H9 (cell line): ENCODE data around the gene CDK6. TPM values are rescaled to one million over a fixed set of nuclear protein-coding genes. Genes with fewer than 3 reads are reported as not detected.

Experiments used
- DNase-seq: peaks from one replicate; pipeline ENCODE4 v3.0.0-alpha.2; 2017
- H2AFZ ChIP-seq: one replicate; pipeline ENCODE4 v1.6.1; 2013; ENCODE audit warnings: mild to moderate bottlenecking, low read length, control low read depth, moderate library complexity
- H2AK5ac ChIP-seq: 2 replicates; pipeline ENCODE4 v1.6.1; 2013; ENCODE audit warnings: low read length, control low read depth, mixed read lengths; ENCODE audit not compliant: insufficient read length
- H2BK120ac ChIP-seq: one replicate; pipeline ENCODE4 v1.6.1; 2013; ENCODE audit warnings: low read depth, mild to moderate bottlenecking, low read length, control low read depth, inconsistent platforms; ENCODE audit not compliant: poor library complexity, severe bottlenecking
- H2BK12ac ChIP-seq: 2 replicates; pipeline ENCODE4 v1.6.1; 2013; ENCODE audit warnings: low read length, control low read depth, mixed read lengths, low read depth; ENCODE audit not compliant: insufficient read length
- H2BK15ac ChIP-seq: 2 replicates; pipeline ENCODE4 v1.6.1; 2013; ENCODE audit warnings: low read depth, low read length, control low read depth
- H2BK20ac ChIP-seq: one replicate; pipeline ENCODE4 v1.6.1; 2013; ENCODE audit warnings: low read depth, mild to moderate bottlenecking, low read length, control low read depth, inconsistent platforms; ENCODE audit not compliant: poor library complexity, severe bottlenecking
- H2BK5ac ChIP-seq: 2 replicates; pipeline ENCODE4 v1.6.1; 2013; ENCODE audit warnings: low read length, control low read depth, mixed read lengths; ENCODE audit not compliant: insufficient read length
- H3K14ac ChIP-seq: 2 replicates; pipeline ENCODE4 v1.6.1; 2013; ENCODE audit warnings: low read length, control low read depth; ENCODE audit not compliant: insufficient read depth
- H3K18ac ChIP-seq: 2 replicates; pipeline ENCODE4 v1.6.1; 2013; ENCODE audit warnings: low read depth, mild to moderate bottlenecking, mixed read lengths, low read length, control low read depth; ENCODE audit not compliant: insufficient read length
- H3K23ac ChIP-seq: 2 replicates; pipeline ENCODE4 v1.6.1; 2013; ENCODE audit warnings: low read length, control low read depth, mixed read lengths, low read depth; ENCODE audit not compliant: insufficient read length
- H3K23me2 ChIP-seq: 2 replicates; pipeline ENCODE4 v1.6.1; 2013; ENCODE audit warnings: low read depth, mild to moderate bottlenecking, mixed read lengths, low read length, control low read depth; ENCODE audit not compliant: insufficient read length, poor library complexity, severe bottlenecking
- H3K27ac ChIP-seq: 2 replicates; pipeline ENCODE4 v1.5.1; 2013; ENCODE audit warnings: low read length, control low read depth, mixed read lengths, low read depth; ENCODE audit not compliant: insufficient read length
- H3K27me3 ChIP-seq: 2 replicates; pipeline ENCODE4 v1.6.1; 2013; ENCODE audit warnings: low read length, control low read depth, inconsistent platforms; ENCODE audit not compliant: insufficient read depth
- H3K4ac ChIP-seq: 2 replicates; pipeline ENCODE4 v1.6.1; 2013; ENCODE audit warnings: low read depth, mild to moderate bottlenecking, control low read depth, inconsistent platforms, low read length, moderate library complexity
- H3K4me1 ChIP-seq: 2 replicates; pipeline ENCODE4 v1.6.1; 2013; ENCODE audit warnings: low read length, control low read depth, inconsistent platforms; ENCODE audit not compliant: insufficient read depth
- H3K4me2 ChIP-seq: 2 replicates; pipeline ENCODE4 v1.6.1; 2013; ENCODE audit warnings: low read length, control low read depth, mixed read lengths; ENCODE audit not compliant: insufficient read length, insufficient read depth
- H3K56ac ChIP-seq: 2 replicates; pipeline ENCODE4 v1.6.1; 2013; ENCODE audit warnings: low read depth, mild to moderate bottlenecking, mixed read lengths, low read length, control low read depth; ENCODE audit not compliant: insufficient read length
- H3K79me1 ChIP-seq: 2 replicates; pipeline ENCODE4 v1.6.1; 2013; ENCODE audit warnings: low read depth, mild to moderate bottlenecking, moderate library complexity, low read length, control low read depth, inconsistent platforms; ENCODE audit not compliant: insufficient read depth, poor library complexity, severe bottlenecking
- H3K79me2 ChIP-seq: 2 replicates; pipeline ENCODE4 v1.6.1; 2013; ENCODE audit warnings: low read length, control low read depth, inconsistent platforms; ENCODE audit not compliant: insufficient read depth
- H3K9ac ChIP-seq: 2 replicates; pipeline ENCODE4 v1.6.1; 2013; ENCODE audit warnings: low read length, control low read depth, mixed read lengths; ENCODE audit not compliant: insufficient read length; ENCODE audit errors: extremely low read depth
- H3K9me3 ChIP-seq: one replicate; pipeline ENCODE4 v1.6.1; 2013; ENCODE audit warnings: low read depth, low read length, inconsistent platforms; ENCODE audit not compliant: control insufficient read depth
- H3T11ph ChIP-seq: one replicate; pipeline ENCODE4 v1.6.1; 2013; ENCODE audit warnings: mild to moderate bottlenecking, low read length, control low read depth, inconsistent platforms
- H4K20me1 ChIP-seq: one replicate; pipeline ENCODE4 v1.6.1; 2013; ENCODE audit not compliant: control insufficient read depth, insufficient read length, insufficient read depth
- H4K5ac ChIP-seq: 2 replicates; pipeline ENCODE4 v1.6.1; 2013; ENCODE audit warnings: low read depth, mild to moderate bottlenecking, mixed read lengths, low read length, control low read depth; ENCODE audit not compliant: insufficient read length
- H4K8ac ChIP-seq: replicated peaks from 2 replicates; pipeline ENCODE4 v1.6.1; 2013; ENCODE audit warnings: low read length, control low read depth, mixed read lengths, low read depth; ENCODE audit not compliant: insufficient read length
- H4K91ac ChIP-seq: 2 replicates; pipeline ENCODE4 v1.6.1; 2013; ENCODE audit warnings: low read depth, mild to moderate bottlenecking, moderate library complexity, mixed read lengths, low read length, control low read depth; ENCODE audit not compliant: insufficient read length
- H3K27ac Mint-ChIP-seq, 3 experiments: 2 replicates in 2 of 3; 3 replicates in 1 of 3; pipeline ENCODE4 v1.8.0; 2020 to 2021; ENCODE audit warnings: mixed read lengths in 3 of 3, mild to moderate bottlenecking in 1 of 3, moderate library complexity in 1 of 3
- H3K27me3 Mint-ChIP-seq: 2 replicates; pipeline ENCODE4 v1.8.0; 2021; ENCODE audit warnings: low read depth, mild to moderate bottlenecking, moderate library complexity, mixed read lengths
- H3K36me3 Mint-ChIP-seq, 3 experiments: 2 replicates in 2 of 3; 3 replicates in 1 of 3; pipeline ENCODE4 v1.8.0; 2020 to 2021; ENCODE audit warnings: low read depth in 3 of 3, mixed read lengths in 3 of 3; ENCODE audit not compliant: insufficient read depth in 1 of 3
- H3K4me1 Mint-ChIP-seq, 2 experiments: 2 replicates each; pipeline ENCODE4 v1.8.0; 2020; ENCODE audit warnings: mixed read lengths in 2 of 2
- H3K4me3 Mint-ChIP-seq, 2 experiments: 2 replicates in 1 of 2; 3 replicates in 1 of 2; pipeline ENCODE4 v1.8.0; 2020 to 2021; ENCODE audit warnings: mild to moderate bottlenecking in 2 of 2, mixed read lengths in 2 of 2, moderate library complexity in 1 of 2
- H3K9me3 Mint-ChIP-seq, 2 experiments: 2 replicates in 1 of 2; 3 replicates in 1 of 2; pipeline ENCODE4 v1.8.0; 2020; ENCODE audit warnings: mild to moderate bottlenecking in 2 of 2, mixed read lengths in 2 of 2, moderate library complexity in 1 of 2
- WGBS: extraction: QIAGEN DNeasy Blood & Tissue Kit; methylation state at CpG from one replicate; pipeline ENCODE4 v1.1.7; 2013; ENCODE audit warnings: missing lambda C conversion rate, low lambda C conversion rate, mixed read lengths; ENCODE audit not compliant: insufficient read length; ENCODE audit errors: extremely low coverage; 5-methylcytosine and 5-hydroxymethylcytosine counted together
- total RNA-seq: library from RNA; stranded (reverse); gene quantifications from 2 replicates; pipeline ENCODE4 v1.2.1, GENCODE V29; 2021
- TF ChIP-seq, protein P1 (sequence below): fragments of 200-600 bp; sonication (generic); conservative IDR thresholded peaks from 3 replicates; pipeline ENCODE4 v1.8.0; 2021; ENCODE audit warnings: antibody characterized with exemption, mild to moderate bottlenecking

Gene CDK6
- total RNA-seq, 1 experiment from 2014 or later = 30.0 TPM

GRCh38 chr7:92794391-92794790 is 42.0 kb downstream of the CDK6 start:
- Histone ChIP-seq H2BK20ac (no peak overlapping the region), H4K8ac (no peak overlapping the region), H2BK15ac (no peak overlapping the region), H3T11ph (no peak overlapping the region), H3K23me2 (no peaks in the 10 kb centered on the region), H3K23ac (no peak overlapping the region), H3K4me2 (no peak overlapping the region), H3K27ac (no peak overlapping the region), H4K20me1 (no peaks in the 10 kb centered on the region), H2BK12ac (no peak overlapping the region), H3K4ac (no peak overlapping the region), H4K5ac (no peak overlapping the region), H3K79me2 (no peaks in the 10 kb centered on the region), H3K27me3 (no peaks in the 10 kb centered on the region), H2BK120ac (no peak overlapping the region), H2AFZ (no peak overlapping the region), H3K56ac (no peak overlapping the region), H2AK5ac (no peak overlapping the region), H3K18ac (no peak overlapping the region), H3K79me1 (no peaks in the 10 kb centered on the region), H2BK5ac (no peak overlapping the region), H3K9ac (no peak overlapping the region), H3K14ac (no peak overlapping the region), H3K4me1 (no peaks in the 10 kb centered on the region), H3K9me3 (no peaks in the 10 kb centered on the region), H4K91ac (no peak overlapping the region)
- peaks cover 7 to 10% of the 10 kb centered on the region in 2 experiments for H3K4me1 Mint-ChIP-seq
- WGBS = no CpG with 5 or more reads among the region's 4 CpGs
- peaks cover 6 to 16% (median 11%) of the 10 kb centered on the region in 3 experiments; a peak in 6 of 7 replicates for H3K36me3 Mint-ChIP-seq
- peaks cover 5 to 6% of the 10 kb centered on the region in 2 experiments; a peak in 3 of 5 replicates for H3K9me3 Mint-ChIP-seq
- no peaks in the 10 kb centered on the region for H3K27me3 Mint-ChIP-seq
- DNase-seq = no peak
- H3K4me3 Mint-ChIP-seq = no peak overlapping the region
- TF ChIP-seq, protein P1, sequence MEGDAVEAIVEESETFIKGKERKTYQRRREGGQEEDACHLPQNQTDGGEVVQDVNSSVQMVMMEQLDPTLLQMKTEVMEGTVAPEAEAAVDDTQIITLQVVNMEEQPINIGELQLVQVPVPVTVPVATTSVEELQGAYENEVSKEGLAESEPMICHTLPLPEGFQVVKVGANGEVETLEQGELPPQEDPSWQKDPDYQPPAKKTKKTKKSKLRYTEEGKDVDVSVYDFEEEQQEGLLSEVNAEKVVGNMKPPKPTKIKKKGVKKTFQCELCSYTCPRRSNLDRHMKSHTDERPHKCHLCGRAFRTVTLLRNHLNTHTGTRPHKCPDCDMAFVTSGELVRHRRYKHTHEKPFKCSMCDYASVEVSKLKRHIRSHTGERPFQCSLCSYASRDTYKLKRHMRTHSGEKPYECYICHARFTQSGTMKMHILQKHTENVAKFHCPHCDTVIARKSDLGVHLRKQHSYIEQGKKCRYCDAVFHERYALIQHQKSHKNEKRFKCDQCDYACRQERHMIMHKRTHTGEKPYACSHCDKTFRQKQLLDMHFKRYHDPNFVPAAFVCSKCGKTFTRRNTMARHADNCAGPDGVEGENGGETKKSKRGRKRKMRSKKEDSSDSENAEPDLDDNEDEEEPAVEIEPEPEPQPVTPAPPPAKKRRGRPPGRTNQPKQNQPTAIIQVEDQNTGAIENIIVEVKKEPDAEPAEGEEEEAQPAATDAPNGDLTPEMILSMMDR = no peak
- peak overlapping the region in 1 of 3 experiments; percentile 2; a peak in 1 of 7 replicates for H3K27ac Mint-ChIP-seq
